ENCODE measurements around the gene EIF4H.

GRCh38 chr7:74226633-74227032, 52.5 kb downstream of the EIF4H start:
- TF ChIP-seq EZH2 (IDR thresholded peaks at IDR 0.05) (no peak), EZH2phosphoT487 (IDR thresholded peaks at IDR 0.05) (no peak)
- TF ChIP-seq, protein P1, sequence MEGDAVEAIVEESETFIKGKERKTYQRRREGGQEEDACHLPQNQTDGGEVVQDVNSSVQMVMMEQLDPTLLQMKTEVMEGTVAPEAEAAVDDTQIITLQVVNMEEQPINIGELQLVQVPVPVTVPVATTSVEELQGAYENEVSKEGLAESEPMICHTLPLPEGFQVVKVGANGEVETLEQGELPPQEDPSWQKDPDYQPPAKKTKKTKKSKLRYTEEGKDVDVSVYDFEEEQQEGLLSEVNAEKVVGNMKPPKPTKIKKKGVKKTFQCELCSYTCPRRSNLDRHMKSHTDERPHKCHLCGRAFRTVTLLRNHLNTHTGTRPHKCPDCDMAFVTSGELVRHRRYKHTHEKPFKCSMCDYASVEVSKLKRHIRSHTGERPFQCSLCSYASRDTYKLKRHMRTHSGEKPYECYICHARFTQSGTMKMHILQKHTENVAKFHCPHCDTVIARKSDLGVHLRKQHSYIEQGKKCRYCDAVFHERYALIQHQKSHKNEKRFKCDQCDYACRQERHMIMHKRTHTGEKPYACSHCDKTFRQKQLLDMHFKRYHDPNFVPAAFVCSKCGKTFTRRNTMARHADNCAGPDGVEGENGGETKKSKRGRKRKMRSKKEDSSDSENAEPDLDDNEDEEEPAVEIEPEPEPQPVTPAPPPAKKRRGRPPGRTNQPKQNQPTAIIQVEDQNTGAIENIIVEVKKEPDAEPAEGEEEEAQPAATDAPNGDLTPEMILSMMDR (IDR thresholded peaks at IDR 0.05) = no peak
